T-helper 17 cell (primary cell): ENCODE data around the gene MRPL33. TPM values are rescaled to one million over a fixed set of nuclear protein-coding genes. Genes with fewer than 3 reads are reported as not detected.

Source experiments
- ATAC-seq: fragments of 150-1000 bp; cut with Tn5 transposase; 2 replicates; pipeline ENCODE4 v1.10.0; 2021; ENCODE audit warnings: mild to moderate bottlenecking, moderate library complexity
- DNase-seq, 3 donors: peaks; one replicate each; pipeline versions ENCODE4 v3.0.0 to v3.0.0-alpha.2; 2020 to 2021
- H3K9me3 ChIP-seq: one replicate; pipeline ENCODE4 v1.7.0; 2013; ENCODE audit warnings: low read length, mild to moderate bottlenecking; ENCODE audit not compliant: control insufficient read depth, poor library complexity, severe bottlenecking
- H3K27ac Mint-ChIP-seq: one replicate; pipeline ENCODE4 v1.8.0; 2022; ENCODE audit warnings: mild to moderate bottlenecking, moderate library complexity, mixed read lengths
- H3K27me3 Mint-ChIP-seq: one replicate; pipeline ENCODE4 v1.8.0; 2022; ENCODE audit warnings: mixed read lengths
- H3K36me3 Mint-ChIP-seq: one replicate; pipeline ENCODE4 v1.8.0; 2022; ENCODE audit warnings: low read depth, mixed read lengths
- H3K4me1 Mint-ChIP-seq: one replicate; pipeline ENCODE4 v1.8.0; 2022; ENCODE audit warnings: mild to moderate bottlenecking, mixed read lengths
- H3K4me3 Mint-ChIP-seq: one replicate; pipeline ENCODE4 v1.8.0; 2022; ENCODE audit warnings: mild to moderate bottlenecking, moderate library complexity, mixed read lengths
- total RNA-seq, 4 donors: library from RNA in 2 of 4; stranded (reverse) in 2 of 4; gene quantifications; one replicate each; pipeline ENCODE4 v1.2.3 and lab custom pipeline; 2022 to 2026

Gene MRPL33
- total RNA-seq, 2 donors from 2014 or later = 24.6 to 38.9 TPM

DNA sequence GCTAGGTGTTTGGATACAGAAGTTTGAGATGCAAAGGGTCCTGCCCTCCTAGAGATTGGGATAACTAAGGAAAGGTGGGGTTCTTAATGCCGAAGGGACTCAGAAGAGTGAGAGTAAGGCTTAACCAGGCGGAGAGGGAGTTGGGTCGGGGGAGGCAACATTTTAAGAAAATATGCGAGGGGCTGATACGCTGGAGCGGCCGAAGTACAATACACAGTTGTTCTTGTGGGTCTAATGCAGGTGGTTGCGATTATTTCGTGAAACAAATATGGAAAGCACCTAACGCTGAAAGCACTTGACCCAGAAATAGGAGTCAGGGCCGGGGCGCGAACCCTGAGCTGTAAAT lies 344 bp upstream of the MRPL33 start:
- Mint-ChIP-seq H3K27me3 (no peaks in the 10 kb centered on the region), H3K4me1 (peaks cover 30% of the 10 kb centered on the region), H3K27ac (peak overlapping the region; percentile 99), H3K4me3 (peak overlapping the region; percentile 97), H3K36me3 (peaks cover 8% of the 10 kb centered on the region)
- H3K9me3 ChIP-seq = no peaks in the 10 kb centered on the region
- no peak for DNase-seq
- peak; percentile 55 for ATAC-seq

DNA sequence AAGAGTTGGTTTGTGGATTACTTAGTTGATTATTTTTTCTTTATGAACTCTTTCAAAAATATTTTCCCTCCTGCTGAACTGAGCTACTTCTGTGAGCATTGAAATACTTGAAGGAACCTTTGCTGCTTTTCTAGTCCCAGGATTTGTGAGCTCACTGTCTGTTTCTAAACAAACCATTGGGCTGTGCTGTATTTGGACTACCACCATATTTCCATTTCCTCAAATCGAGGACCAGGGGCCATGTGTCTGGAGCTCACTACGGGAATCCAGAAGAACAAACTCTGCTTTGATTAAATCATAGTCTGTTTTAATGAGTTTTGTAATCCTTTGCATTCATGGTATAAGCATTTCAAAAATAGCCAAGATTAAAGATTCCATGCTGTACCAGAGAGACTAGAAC lies 1.3 kb downstream of the MRPL33 start:
- H3K36me3 Mint-ChIP-seq = peaks cover 8% of the 10 kb centered on the region
- peak overlapping the region; percentile 99 for H3K27ac Mint-ChIP-seq

DNA sequence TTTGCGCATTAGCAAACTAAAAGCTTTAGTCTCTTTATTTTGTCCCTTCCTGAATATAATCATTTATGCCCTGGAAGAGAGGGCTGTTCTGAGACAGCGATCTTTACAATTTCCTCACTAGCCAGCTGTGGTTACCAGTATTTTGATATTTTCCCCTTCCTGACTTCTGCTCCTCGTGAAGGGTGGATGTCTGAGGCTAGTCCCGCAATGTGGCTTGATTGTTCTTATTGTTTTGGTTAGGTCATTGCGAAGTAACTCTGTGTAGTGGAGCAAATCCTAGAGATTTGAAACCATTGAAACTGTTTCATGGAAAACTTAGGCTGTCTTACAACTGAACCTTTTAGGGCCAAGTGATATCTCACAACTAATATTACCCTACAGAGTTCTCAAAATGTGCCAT lies 2.4 kb downstream of the MRPL33 start:
- no peaks in the 10 kb centered on the region for H3K27me3 Mint-ChIP-seq
- no peaks in the 10 kb centered on the region for H3K9me3 ChIP-seq
- ATAC-seq (no peak), DNase-seq (no peak)
- peak overlapping the region; percentile 99 for H3K27ac Mint-ChIP-seq
- H3K4me1 Mint-ChIP-seq = peaks cover 40% of the 10 kb centered on the region
- peaks cover 10% of the 10 kb centered on the region for H3K36me3 Mint-ChIP-seq
- no peak overlapping the region for H3K4me3 Mint-ChIP-seq

More for the DNA sequence above, 1.3 kb downstream of the MRPL33 start:
- peak overlapping the region; percentile 70 for H3K4me3 Mint-ChIP-seq
- peaks cover 35% of the 10 kb centered on the region for H3K4me1 Mint-ChIP-seq
- DNase-seq (no peak), ATAC-seq (no peak)
- H3K27me3 Mint-ChIP-seq = no peaks in the 10 kb centered on the region
- H3K9me3 ChIP-seq = no peaks in the 10 kb centered on the region

DNA sequence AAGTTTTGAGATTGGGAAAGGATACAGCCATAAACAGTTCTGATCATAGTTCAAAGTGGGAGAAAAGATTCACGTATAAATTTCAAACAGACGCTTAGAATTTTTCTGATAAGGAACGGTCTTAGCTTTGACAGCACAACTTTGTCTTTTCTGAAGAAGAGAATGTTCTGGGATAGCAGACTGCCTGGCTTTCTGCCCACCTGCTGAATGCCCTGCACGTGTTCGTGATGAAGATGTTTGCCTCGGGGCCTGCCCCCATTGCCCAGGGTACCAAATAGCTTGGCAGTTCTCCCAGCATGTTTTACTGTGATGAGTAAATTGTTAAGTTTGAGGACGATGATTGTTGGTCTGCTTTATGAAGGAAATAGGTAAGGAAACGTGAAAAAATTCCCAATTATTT lies 4.6 kb downstream of the MRPL33 start:
- H3K9me3 ChIP-seq = no peaks in the 10 kb centered on the region
- Mint-ChIP-seq H3K27ac (peak overlapping the region; percentile 32), H3K27me3 (no peaks in the 10 kb centered on the region), H3K4me3 (no peak overlapping the region), H3K4me1 (peaks cover 43% of the 10 kb centered on the region), H3K36me3 (peaks cover 8% of the 10 kb centered on the region)
- DNase-seq (no peak), ATAC-seq (no peak)

DNA sequence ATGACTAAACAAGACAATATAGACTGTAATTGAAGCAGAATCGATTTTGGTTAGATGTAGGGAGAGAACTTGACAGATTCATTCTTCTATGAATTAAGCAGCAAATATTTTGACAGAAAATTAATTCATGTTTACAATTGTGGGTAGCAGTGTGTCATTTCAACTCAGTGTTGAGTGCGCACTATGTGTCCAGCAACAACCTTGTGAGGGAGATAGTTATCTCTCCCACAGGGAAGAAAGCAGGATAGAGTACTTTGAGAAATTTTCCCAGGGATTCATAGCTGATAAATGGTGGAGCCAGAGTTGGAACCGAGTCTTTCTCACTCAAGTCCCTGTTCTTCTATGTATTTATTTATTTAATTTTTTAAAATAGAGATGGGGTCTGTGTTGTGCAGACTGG lies 5.2 kb downstream of the MRPL33 start:
- H3K27ac Mint-ChIP-seq = peak overlapping the region; percentile 32
- H3K27me3 Mint-ChIP-seq = no peaks in the 10 kb centered on the region
- no peaks in the 10 kb centered on the region for H3K9me3 ChIP-seq
- H3K36me3 Mint-ChIP-seq = peaks cover 8% of the 10 kb centered on the region
- no peak for DNase-seq
- ATAC-seq = no peak
- H3K4me1 Mint-ChIP-seq = peaks cover 40% of the 10 kb centered on the region
- no peak overlapping the region for H3K4me3 Mint-ChIP-seq

DNA sequence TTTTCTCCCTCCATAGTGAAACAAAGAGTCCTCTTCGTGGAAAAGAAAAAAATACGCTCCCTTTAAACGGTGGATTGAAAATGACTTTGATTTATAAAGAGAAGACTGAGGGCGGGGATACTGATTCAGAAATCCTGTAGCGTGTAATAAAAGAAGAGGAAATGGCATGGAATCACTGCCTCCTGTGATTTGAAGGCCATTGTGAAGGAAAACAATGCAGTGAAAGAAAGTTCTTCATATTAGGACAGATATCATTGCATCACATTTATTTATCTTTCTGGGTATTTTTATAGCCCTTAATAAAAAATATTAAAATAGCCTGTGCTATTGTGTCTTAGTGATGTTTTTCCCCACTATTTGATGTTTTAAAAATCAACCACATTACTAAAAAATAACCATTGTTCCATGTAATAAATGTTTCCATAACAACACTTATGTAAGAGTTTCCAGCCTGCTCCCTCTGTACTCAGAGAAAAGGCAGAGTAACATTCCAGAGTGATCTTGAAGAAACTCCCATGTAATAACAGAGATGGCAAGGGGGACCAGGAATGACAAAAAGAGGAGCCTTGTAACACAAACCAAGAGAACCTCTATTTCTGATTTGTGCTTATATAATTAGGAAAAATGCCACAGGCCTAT lies 8.0 kb downstream of the MRPL33 start:
- H3K27ac Mint-ChIP-seq = peak overlapping the region; percentile 79
- no peaks in the 10 kb centered on the region for H3K9me3 ChIP-seq
- H3K27me3 Mint-ChIP-seq = no peaks in the 10 kb centered on the region
- peaks cover 7% of the 10 kb centered on the region for H3K36me3 Mint-ChIP-seq
- no peak overlapping the region for H3K4me3 Mint-ChIP-seq
- peaks cover 22% of the 10 kb centered on the region for H3K4me1 Mint-ChIP-seq
- no peak for ATAC-seq
- no peak for DNase-seq

DNA sequence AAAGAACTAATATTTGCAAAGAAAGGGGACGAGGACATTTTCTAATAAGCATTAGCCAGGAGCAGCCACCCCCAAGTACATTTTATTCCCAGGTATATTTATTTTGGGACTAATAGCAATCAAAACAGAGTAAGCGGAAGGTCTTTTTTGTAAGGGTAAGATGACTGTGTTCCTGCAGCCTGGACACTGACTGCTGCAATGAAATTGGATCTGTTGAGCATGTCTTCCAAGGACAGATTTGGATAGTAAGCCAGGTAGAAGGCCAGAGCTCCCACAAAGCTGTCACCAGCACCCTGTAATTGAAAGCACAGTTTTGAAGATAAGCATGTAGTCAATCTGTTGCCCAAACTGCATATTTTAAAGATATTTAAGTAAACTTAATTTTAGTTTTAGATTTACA lies 10.0 kb downstream of the MRPL33 start:
- Mint-ChIP-seq H3K27ac (no peak overlapping the region), H3K4me3 (no peak overlapping the region)
- DNase-seq = no peak

DNA sequence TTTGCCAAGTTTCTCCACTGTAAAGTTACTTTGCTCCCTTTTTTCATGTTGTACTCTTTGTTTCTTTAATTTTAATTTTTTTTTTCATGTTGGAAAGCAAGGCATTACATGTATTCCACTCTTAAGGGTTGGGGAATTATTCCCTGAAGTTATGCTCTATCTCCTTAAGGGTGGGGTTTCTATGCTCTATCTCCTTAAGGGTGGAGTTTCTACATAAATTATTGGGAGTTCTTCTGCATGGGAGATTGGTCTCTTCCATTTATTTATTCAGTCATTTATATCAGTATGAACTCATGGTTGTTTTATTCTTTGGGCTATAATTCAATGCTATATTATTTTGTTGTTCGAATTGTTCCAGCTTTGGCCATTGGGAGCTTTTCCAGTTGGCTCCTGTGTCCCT lies 11.2 kb downstream of the MRPL33 start:
- Mint-ChIP-seq H3K36me3 (peaks cover 2% of the 10 kb centered on the region), H3K27ac (no peak overlapping the region), H3K4me3 (no peak overlapping the region), H3K4me1 (peaks cover 10% of the 10 kb centered on the region), H3K27me3 (no peaks in the 10 kb centered on the region)
- DNase-seq (no peak), ATAC-seq (no peak)
- H3K9me3 ChIP-seq = no peaks in the 10 kb centered on the region

More for the DNA sequence above, 10.0 kb downstream of the MRPL33 start:
- H3K9me3 ChIP-seq = no peaks in the 10 kb centered on the region
- peaks cover 2% of the 10 kb centered on the region for H3K36me3 Mint-ChIP-seq
- H3K27me3 Mint-ChIP-seq = no peaks in the 10 kb centered on the region
- peaks cover 13% of the 10 kb centered on the region for H3K4me1 Mint-ChIP-seq
- no peak for ATAC-seq

DNA sequence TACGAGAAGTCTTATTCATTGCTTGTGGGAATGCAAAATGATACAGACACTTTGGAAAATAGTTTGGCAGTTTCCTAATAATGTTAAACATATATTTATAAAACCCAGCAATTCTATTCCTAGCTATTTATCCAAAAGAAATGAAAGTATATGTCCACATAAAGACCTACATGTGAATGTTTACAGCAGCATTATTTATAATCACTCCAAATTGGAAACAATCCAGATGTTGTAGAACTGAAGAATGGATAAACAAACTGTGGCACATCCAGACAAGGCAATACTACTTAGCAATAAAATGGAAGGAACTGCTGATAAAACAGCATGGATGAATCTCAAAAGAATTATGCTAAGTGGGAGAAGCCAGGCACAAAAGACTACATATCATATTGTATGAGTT lies 19.3 kb downstream of the MRPL33 start:
- H3K36me3 Mint-ChIP-seq = no peaks in the 10 kb centered on the region
- no peak for DNase-seq
- H3K9me3 ChIP-seq = no peaks in the 10 kb centered on the region
- no peaks in the 10 kb centered on the region for H3K27me3 Mint-ChIP-seq
- ATAC-seq = no peak
- H3K27ac Mint-ChIP-seq = no peak overlapping the region
- peaks cover 3% of the 10 kb centered on the region for H3K4me1 Mint-ChIP-seq
- no peak overlapping the region for H3K4me3 Mint-ChIP-seq

DNA sequence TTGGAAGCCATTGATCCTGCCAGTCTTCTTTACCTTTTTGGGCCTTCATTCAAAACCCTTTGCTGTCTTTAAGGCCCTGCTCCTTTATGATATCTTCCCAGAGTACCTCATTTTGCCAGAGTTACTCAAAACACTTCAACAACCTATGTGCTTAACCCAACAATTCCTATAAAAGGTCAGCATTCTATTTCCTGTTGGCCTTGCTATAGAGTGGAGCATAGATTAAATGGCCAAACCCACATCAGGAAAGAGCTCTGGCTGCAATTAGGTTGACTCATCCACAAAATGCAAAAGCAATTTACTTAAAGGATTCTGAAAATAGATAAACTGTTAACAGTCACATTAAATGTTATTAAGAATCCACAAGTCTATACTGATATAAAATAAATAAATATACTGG lies 21.2 kb downstream of the MRPL33 start:
- ATAC-seq = no peak

DNA sequence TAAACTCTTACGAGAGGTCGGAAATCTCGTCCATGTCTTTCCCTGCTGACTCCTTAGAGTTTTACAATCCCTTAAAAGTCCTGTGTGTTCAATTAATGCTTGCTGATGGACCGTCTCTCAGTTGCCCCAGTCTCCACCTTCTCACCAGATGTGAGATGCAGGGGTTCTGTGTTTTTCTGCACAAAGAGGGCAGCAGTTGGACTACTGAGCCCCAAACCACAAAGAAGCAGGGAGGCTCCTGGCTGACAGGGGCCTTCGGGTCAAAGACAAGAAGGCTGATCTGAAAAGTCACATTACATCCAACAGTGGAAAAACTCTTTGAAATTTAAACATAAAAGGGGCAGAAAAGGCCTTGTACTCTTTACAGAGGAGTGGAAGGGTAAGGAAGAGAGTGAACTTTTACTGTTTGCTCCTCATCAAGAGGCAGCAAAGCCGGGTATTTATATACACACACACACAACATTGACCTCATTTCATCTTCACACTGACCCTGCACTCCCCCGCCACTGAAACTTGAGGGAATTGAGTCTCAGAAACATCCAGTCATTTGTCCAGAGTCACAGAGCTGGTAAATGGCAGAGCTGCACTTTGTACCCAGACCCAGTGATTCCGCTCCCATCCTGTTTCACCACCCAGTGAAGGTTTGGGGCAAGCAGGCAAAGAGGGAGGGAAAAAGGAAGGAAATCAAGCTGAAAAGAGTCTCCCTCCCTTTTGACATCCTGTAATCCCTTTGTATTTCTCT lies 23.7 kb downstream of the MRPL33 start:
- H3K9me3 ChIP-seq = no peaks in the 10 kb centered on the region
- Mint-ChIP-seq H3K4me1 (peaks cover 3% of the 10 kb centered on the region), H3K36me3 (peaks cover 3% of the 10 kb centered on the region), H3K27ac (no peak overlapping the region), H3K27me3 (no peaks in the 10 kb centered on the region), H3K4me3 (no peak overlapping the region)
- no peak for ATAC-seq
- DNase-seq = no peak

More for the DNA sequence above, 21.2 kb downstream of the MRPL33 start:
- H3K4me3 Mint-ChIP-seq = no peak overlapping the region
- peaks cover 2% of the 10 kb centered on the region for H3K36me3 Mint-ChIP-seq
- no peaks in the 10 kb centered on the region for H3K9me3 ChIP-seq
- no peaks in the 10 kb centered on the region for H3K27me3 Mint-ChIP-seq
- no peak for DNase-seq
- H3K27ac Mint-ChIP-seq = peak overlapping the region; percentile 3
- peaks cover 3% of the 10 kb centered on the region for H3K4me1 Mint-ChIP-seq

DNA sequence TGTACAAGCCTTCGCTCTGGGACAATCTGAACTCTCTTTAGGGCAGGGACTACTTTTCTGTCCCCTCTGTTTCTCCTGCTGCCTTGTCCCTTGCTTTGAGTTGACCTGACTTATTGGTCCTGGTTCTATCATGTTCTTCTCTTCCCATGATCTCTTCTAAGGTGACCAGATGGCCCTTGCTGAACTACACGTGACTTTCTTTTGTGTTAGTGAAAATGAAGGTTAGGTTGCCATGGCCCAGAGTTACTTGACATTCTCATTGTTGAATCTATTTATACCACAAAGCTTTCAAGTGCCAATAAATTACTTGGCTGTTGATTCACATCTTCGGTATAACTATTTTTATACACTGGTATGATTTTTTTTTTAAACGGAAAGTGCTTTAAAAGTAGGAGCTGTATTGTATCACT lies 24.4 kb downstream of the MRPL33 start:
- no peak overlapping the region for H3K27ac Mint-ChIP-seq
- DNase-seq (no peak), ATAC-seq (no peak)
- H3K27me3 Mint-ChIP-seq = no peaks in the 10 kb centered on the region
- H3K4me3 Mint-ChIP-seq = no peak overlapping the region
- peaks cover 3% of the 10 kb centered on the region for H3K36me3 Mint-ChIP-seq
- H3K4me1 Mint-ChIP-seq = peaks cover 3% of the 10 kb centered on the region
- H3K9me3 ChIP-seq = no peaks in the 10 kb centered on the region

DNA sequence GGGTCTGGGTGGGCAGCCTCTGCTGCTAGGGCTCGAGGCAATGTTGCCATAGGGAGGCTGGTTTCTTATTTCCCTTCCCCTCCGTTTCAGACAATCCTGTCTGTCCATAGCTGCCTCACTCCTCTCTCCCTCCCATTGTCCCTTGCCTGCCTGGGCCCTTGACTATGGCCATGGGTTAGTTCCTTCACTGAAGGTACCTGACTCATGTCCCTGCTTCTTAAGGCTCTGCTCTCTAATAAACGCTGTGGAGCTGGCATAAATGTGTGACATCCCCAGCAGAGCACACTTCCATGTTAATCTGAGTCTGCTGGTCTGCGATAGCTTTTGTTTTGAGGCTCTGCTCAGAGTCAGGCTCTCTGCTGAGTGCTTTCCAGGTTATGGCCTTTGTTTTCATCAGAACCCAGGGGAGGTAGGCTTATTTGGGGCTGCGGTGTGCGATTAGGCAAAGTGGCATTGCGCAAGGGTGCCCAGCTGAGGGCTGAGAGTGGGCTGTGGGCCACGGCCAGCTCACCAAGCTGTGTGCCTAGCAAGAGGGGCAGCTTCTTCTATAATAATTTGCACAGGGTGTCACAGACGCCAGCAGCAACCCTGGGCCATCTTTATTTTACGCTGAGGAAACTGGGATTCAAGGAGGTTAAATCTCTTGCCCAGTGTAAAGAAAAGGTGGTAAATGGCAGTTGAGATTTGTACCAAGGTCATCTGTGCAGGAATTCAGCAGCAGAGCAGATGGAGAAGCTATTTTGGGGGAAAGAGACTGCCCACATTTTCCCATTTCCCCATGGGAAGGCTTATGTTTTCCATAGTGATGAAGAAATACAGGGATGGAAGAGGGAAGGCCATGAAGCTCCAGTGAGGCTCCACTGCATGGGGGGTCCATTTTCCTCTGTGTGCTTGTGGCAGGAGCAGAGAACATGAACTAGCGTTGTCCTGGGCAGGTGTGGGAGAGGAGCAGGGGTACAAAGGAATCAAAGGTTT lies 25.6 kb downstream of the MRPL33 start:
- H3K27me3 Mint-ChIP-seq = no peaks in the 10 kb centered on the region
- H3K4me1 Mint-ChIP-seq = peaks cover 3% of the 10 kb centered on the region
- peak overlapping the region; percentile 70 for H3K27ac Mint-ChIP-seq
- ATAC-seq (no peak), DNase-seq (no peak)
- H3K9me3 ChIP-seq = no peaks in the 10 kb centered on the region
- peaks cover 3% of the 10 kb centered on the region for H3K36me3 Mint-ChIP-seq
- no peak overlapping the region for H3K4me3 Mint-ChIP-seq
